Loucy (cell line): ENCODE data around the gene GRID2.

Source experiments
- EZH2phosphoT487 ChIP-seq: fragments of 200-600 bp; IDR thresholded peaks from 2 replicates; pipeline ENCODE4 v1.6.1; 2018; ENCODE audit warnings: antibody characterized with exemption, mild to moderate bottlenecking, moderate library complexity, borderline replicate concordance
- TF ChIP-seq, protein P1 (sequence below): fragments of 200-600 bp; sonication (generic); conservative IDR thresholded peaks from 2 replicates; pipeline ENCODE4 v1.5.1; 2014; ENCODE audit warnings: mild to moderate bottlenecking, antibody characterized with exemption, low read length

DNA sequence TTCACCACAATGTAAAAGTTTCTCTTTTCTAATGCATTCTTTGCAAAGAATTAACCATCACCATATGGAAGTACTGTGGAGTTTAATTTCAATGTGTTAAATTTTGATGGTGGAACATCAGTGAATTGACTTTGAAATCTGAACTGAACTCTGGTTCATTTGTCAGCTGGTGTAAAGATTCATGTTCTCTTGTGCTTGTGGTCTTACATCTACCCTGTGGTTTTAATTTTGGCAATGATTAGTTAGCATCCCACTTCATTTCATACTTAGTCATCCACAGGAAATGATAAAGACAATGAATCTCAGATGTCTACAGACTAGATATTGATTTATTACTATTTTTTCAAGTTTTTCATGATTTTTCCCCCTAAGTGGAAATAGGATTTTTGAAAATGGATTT is 77.8 kb downstream of the GRID2 start:
- TF ChIP-seq, protein P1, sequence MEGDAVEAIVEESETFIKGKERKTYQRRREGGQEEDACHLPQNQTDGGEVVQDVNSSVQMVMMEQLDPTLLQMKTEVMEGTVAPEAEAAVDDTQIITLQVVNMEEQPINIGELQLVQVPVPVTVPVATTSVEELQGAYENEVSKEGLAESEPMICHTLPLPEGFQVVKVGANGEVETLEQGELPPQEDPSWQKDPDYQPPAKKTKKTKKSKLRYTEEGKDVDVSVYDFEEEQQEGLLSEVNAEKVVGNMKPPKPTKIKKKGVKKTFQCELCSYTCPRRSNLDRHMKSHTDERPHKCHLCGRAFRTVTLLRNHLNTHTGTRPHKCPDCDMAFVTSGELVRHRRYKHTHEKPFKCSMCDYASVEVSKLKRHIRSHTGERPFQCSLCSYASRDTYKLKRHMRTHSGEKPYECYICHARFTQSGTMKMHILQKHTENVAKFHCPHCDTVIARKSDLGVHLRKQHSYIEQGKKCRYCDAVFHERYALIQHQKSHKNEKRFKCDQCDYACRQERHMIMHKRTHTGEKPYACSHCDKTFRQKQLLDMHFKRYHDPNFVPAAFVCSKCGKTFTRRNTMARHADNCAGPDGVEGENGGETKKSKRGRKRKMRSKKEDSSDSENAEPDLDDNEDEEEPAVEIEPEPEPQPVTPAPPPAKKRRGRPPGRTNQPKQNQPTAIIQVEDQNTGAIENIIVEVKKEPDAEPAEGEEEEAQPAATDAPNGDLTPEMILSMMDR: no peak
- no peak for TF ChIP-seq EZH2phosphoT487
